ENCODE measurements around the gene MYO7B.

The MYO7B gene

DNA sequence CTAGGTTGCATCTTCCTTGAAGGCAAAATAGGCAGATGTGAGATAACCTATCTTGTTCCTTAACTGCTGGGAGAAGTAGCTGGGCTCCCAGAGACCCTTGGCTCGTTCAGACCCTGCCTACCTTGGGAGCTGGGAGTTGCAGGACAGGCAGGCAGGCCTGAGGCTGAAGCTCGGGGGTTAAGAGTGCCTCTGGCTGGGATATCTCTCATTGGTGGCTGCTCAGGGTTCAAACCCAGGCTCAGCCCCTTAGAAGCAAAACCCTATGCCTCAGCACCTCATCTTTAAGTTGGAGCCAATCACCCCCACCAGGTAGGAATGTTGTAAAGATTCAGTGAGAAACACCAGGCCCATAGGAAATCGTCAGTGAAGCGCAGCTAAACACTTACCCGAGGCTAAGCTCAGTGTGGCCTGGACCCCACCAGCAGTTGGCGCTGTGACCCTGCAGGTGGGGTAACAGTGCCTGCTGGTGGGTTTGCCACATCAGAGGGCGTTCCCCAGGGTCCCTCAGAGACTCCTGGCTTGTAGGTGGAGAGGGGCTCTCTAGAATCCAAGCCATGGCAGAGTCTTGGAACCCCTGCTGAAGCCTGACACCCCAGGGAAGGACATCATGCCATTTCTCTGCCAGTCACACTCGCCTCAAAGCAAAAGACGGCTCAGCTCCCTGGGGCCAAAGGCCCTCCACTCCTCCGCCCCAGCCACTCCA lies 55.9 kb downstream of the MYO7B start:
- DNase-seq = no peak

- no peak for DNase-seq
Observed at GRCh38 chr2:127592761-127593227, 57.3 kb downstream of the MYO7B start.

DNA sequence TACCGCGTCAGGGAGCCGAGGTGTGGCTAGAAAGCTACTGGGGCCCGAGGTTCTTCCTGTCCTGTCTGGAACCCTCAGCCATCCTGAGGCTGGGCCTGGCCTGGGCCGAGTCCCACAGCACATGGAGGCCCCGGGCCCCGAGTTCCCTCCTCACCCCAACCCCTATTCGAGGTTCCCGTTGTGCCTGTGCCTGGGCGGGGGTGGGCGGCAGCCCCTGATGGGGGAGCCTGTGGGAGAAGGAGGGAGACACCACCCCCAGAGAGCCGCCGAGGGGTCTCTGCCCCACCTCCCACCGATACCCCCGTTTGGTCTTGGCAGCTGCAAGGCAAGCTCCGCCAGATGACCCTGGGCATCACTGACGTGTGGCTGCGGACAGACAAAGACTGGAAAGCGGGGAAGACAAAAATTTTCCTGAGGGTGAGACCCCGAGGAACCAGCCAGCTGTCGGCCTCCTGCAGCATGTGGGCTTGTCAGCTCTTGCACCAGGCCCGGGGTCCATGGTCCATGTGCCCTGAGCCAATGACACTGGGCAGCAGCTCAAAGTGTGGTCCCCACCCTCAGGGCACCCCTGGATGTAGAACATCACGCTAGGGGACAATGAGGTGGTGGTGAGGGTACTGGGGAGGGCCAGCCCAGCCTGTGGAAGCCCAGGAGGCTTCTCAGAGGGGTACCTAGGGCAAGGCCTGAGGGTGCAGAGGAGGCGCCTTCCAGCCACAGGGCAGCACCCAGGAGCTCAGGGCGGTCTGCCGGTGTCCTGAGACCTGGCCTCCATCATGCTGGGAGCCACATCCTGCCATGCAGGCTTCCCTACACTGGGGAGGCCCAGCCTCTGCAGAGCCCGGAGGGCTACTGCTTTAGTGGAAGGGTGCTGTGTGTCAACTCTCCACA lies 58.0 kb downstream of the MYO7B start:
- no peak for DNase-seq

DNA sequence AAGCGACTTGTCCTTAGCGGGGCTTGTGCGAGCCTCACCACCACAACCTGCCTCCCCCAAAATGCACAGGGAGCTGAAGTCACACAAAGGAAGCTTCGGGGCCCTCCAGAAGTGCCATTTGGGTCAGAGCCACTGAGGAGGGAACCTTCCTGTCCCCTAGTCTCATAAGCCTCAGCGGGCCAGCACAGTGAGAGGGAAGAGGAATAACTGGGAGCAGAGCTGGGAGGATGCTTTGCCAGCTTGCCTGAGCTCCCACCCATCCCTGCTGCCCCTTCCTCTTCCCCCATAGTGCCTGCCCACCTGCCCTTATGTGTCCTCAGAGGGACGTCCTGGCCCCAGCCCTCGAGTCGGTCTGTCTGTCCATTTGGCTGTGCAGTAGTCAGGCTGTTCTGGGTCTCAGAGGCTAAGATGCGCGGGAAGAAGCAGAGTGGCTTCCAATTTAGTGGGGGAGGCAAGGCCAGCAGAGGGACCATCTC lies 58.7 kb downstream of the MYO7B start:
- DNase-seq = no peak

DNA sequence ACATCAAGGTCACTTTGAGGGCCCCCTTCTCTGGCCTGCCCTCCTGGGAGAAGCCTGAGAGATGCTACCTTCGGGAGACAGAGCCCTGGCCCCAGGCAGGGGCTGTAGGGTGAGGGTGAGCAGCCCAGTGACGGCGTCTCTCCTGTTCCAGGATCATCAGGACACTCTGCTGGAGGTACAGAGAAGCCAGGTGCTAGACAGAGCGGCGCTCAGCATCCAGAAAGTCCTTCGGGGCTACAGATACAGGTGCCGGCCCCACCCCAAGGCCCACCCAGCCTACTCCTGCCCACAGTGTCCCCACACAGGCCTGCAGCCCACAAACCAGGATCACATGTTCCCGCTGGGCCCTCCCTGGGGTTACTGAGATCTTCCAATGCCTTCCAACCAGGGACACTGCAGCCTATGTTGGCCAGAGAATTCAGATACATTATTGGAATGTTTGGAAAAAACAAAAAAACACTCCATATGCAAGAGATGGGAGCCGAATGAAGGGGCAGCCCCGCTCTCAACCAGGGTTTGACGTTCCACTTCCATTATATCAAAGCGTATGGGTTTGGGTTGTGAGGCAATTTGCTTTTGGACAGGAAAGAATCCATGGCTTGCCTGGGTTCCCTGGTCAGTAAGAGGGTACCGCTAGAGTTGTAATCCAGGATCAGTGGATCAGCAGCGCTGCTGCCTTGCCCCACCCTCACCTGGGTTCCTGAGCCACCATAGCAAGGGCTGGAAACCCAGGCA lies 61.0 kb downstream of the MYO7B start:
- DNase-seq = no peak

- DNase-seq = no peak
Observed at GRCh38 chr2:127597046-127597983, 61.8 kb downstream of the MYO7B start.

- no peak for DNase-seq
Observed at GRCh38 chr2:127597984-127598380, 62.5 kb downstream of the MYO7B start.

GRCh38 chr2:127598711-127599110 lies 63.2 kb downstream of the MYO7B start:
- DNase-seq = no peak

GRCh38 chr2:127599211-127599610 lies 63.7 kb downstream of the MYO7B start:
- DNase-seq = no peak

- no peak for DNase-seq
Observed at GRCh38 chr2:127604986-127605385, 69.5 kb downstream of the MYO7B start.

DNA sequence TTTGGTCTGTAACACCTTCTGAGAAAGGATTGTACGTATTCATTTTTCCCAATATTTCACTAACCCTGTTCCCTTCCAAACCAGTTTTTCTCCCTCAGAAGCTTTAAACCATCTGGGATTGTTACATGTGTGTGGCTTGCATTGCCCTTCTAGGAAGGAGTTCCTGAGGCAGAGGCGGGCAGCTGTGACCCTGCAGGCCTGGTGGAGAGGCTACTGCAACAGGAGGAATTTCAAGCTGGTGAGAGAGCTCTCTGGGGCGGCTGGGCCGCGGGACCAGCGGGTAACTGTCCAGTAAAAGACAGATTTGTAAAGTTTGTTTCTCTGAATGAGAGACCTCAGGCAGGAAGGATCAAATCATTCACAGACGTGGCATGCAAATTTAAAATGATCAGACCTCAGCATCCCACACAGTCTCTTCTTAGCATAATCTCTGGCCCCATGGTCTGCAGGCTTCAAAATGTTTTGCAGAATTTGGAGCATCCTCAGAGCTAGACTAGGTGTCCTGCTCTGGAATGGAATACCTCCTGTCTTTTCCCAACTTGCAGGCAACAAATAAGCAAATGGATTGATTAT lies 70.3 kb downstream of the MYO7B start:
- no peak for DNase-seq

DNA sequence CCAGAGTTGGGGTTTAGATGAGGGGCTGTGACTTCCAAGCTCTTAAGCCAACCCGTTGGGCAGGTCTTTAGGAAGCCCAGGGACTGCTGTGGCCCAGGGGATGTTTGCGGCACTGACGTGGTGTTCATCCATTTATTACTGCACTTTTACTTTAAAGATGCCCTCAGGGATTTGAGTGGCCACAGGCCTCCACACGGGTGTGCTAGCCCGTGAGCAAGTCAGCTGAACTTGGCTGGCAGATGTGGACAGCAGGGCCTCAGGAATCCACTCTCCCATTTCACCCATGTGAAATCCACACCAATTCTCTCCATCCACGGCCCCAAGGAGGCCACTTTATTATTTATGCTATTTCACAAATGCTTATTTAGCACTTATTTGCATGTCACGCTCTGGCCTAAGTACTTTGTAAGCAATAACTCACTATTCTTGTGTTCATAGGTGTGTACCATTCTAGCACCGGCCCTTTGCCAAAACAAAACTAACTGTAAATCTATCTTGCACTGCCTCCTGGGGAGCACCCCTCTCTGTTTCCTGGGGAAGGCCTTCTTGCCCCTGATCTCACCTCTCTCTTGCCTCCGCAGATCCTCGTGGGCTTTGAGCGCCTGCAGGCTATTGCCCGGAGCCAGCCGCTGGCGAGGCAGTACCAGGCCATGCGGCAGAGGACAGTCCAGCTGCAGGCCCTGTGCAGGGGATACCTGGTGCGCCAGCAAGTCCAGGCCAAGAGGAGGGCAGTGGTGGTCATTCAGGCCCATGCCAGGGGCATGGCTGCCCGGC lies 71.3 kb downstream of the MYO7B start:
- DNase-seq = no peak

GRCh38 chr2:127607399-127607908 lies 72.0 kb downstream of the MYO7B start:
- no peak for DNase-seq

- no peak for DNase-seq
Observed at GRCh38 chr2:127608061-127609030, 72.9 kb downstream of the MYO7B start.

DNA sequence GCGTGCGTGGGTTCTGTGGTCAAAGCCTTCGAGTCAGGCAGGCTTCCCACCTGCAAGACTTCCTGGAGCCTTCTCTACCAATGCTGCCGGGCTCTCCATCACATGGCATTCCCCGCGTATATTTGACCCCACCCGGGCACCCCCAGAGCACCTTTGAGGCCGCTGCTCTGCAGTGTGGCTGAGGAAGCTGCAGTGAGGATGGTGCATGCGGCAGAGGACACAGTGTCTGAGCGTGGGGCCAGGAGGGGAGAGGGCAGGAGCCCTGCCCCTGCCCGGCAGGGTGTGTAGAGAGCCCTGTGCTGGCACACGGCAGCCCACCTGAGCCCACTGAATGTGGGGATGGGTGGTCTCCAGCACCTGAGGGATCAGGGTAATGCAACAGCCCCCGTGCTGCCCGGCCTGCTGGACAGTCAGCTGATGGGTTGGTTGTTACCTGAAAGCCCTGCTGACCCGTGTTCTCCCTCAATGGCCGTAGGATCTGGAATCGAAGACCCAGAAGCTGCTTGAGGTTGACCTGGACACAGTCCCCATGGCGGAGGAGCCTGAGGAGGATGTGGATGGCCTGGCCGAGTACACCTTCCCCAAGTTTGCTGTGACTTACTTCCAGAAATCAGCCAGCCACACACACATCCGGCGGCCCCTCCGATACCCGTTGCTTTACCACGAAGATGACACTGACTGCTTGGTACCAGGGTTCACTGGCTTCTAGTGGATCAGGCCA lies 73.7 kb downstream of the MYO7B start:
- DNase-seq = no peak

DNA sequence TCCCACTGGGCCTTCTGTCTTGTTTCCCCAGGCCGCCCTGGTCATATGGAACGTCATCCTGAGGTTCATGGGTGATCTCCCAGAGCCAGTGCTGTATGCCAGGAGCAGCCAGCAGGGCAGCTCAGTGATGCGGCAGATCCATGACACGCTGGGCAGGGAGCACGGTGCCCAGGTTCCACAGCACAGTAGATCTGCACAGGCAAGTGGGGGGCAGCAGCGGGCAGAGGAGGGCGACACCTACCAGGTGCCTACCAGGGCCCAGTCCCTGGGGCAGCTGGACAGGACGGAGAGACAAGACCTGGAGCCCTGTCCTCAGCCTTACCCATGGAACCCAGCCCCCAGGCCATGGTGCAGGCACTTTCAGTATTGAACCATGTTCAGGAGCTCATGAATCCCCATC lies 74.3 kb downstream of the MYO7B start:
- DNase-seq = no peak

- no peak for DNase-seq
Observed at GRCh38 chr2:127610561-127610960, 75.1 kb downstream of the MYO7B start.

DNA sequence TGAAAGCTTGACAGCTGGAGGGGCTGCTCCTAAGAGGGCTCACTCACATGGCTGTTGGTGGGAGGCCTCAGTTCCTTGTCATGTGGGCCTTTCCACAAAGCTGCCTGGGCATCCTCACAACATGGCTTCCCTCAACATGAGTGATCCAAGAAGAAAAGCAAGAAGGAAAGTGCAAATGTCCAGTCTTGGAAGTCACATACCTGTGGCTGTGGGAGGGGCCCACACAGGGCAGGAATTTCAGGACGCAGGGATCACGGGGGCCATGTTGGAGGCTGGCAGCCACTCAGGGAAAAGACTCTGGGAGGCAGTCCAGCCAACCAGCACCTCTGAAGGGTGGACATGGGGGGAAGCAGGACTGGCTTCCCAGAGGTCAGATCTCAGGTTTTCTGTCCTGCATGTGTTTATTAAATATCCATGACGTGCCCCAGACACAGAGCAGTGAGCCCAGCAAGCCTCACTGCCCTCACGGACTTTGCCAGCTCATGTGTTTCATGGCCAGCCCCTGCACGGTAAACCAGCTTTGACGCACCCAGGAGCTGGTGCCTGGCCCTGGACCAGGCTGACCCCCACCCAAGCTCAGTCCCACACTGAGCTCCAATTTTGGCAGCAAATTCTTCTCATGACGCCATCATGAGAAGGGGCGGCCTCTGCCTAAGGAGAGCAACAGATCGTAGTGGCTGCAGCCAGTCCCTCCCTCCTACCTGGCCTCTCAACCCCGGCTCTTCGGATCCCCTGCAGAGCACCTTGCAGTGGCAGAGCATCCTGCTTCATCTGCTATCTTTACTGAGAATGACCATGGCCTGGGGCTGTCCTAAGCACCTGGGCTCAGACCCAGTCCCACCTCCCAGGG lies 75.8 kb downstream of the MYO7B start:
- no peak for DNase-seq

Data from NCI-H446 treated with DMSO at 0.1 percent for 48 hours (cell line).